ENCODE measurements around the gene KRT7.

The KRT7 gene

GRCh38 chr12:52232674-52233461, at the start of gene KRT7:
TSS of gene KRT7 (plus strand) at chr12:52233243. CDS start at chr12:52233297, 54 bp downstream.
- DNase-seq = no peak

GRCh38 chr12:52183544-52183910, 49.5 kb upstream of the KRT7 start:
- no peak for DNase-seq

- no peak for DNase-seq
Measured at GRCh38 chr12:52183971-52184370, 49.1 kb upstream of the KRT7 start.

GRCh38 chr12:52184813-52185212, 48.2 kb upstream of the KRT7 start:
- DNase-seq = no peak

- DNase-seq = no peak
Measured at GRCh38 chr12:52185400-52185967, 47.6 kb upstream of the KRT7 start.

- DNase-seq = no peak
Measured at GRCh38 chr12:52186118-52186840, 46.8 kb upstream of the KRT7 start.

- DNase-seq = no peak
Measured at GRCh38 chr12:52187206-52187605, 45.8 kb upstream of the KRT7 start.

GRCh38 chr12:52187640-52188039, 45.4 kb upstream of the KRT7 start:
- DNase-seq = no peak

GRCh38 chr12:52188658-52189057, 44.4 kb upstream of the KRT7 start:
- no peak for DNase-seq

GRCh38 chr12:52189376-52190174, 43.5 kb upstream of the KRT7 start:
- DNase-seq = no peak

- DNase-seq = no peak
Measured at GRCh38 chr12:52190860-52191729, 41.9 kb upstream of the KRT7 start.

- DNase-seq = peak; percentile 39 to 47
Measured at GRCh38 chr12:52191841-52192791, 40.9 kb upstream of the KRT7 start, which contains the start of gene KRT80. TSS of gene KRT80 (minus strand) at chr12:52192014. CDS start at chr12:52191902, 112 bp downstream.

GRCh38 chr12:52193532-52193931, 39.5 kb upstream of the KRT7 start:
- DNase-seq = no peak

GRCh38 chr12:52193991-52194390, 39.1 kb upstream of the KRT7 start:
- DNase-seq = no peak

- peak in 1 of 2 experiments; percentile 30 for DNase-seq
Measured at GRCh38 chr12:52195065-52195730, 37.8 kb upstream of the KRT7 start.

GRCh38 chr12:52197371-52198231, 35.4 kb upstream of the KRT7 start:
- DNase-seq = no peak

GRCh38 chr12:52198454-52199215, 34.4 kb upstream of the KRT7 start:
- DNase-seq = no peak

GRCh38 chr12:52199294-52199919, 33.6 kb upstream of the KRT7 start:
- no peak for DNase-seq
